GM21576 (cell line): Measurements from ENCODE around the gene TFPI.

Experiments
- ATAC-seq: cut with Tn5 transposase; IDR thresholded peaks from one replicate; pipeline ENCODE4 v1.9.1; 2021; ENCODE audit warnings: mild to moderate bottlenecking, moderate library complexity; ENCODE audit not compliant: unreplicated experiment

TFPI gene

GRCh38 chr2:187470698-187471097 lies 83.5 kb downstream of the TFPI start:
- ATAC-seq: no peak

GRCh38 chr2:187469538-187469937 lies 84.7 kb downstream of the TFPI start:
- no peak for ATAC-seq

- ATAC-seq: no peak
Observed at GRCh38 chr2:187468262-187468661, 86.0 kb downstream of the TFPI start.

GRCh38 chr2:187466129-187466792 lies 88.0 kb downstream of the TFPI start:
- ATAC-seq: no peak

- ATAC-seq: no peak
Observed at GRCh38 chr2:187462839-187463238, 91.4 kb downstream of the TFPI start.

- no peak for ATAC-seq
Observed at GRCh38 chr2:187461294-187462261, 92.7 kb downstream of the TFPI start.

- ATAC-seq: no peak
Observed at GRCh38 chr2:187459256-187459655, 95.0 kb downstream of the TFPI start.

- no peak for ATAC-seq
Observed at GRCh38 chr2:187453078-187453641, 101.1 kb downstream of the TFPI start.

GRCh38 chr2:187451510-187451909 lies 102.7 kb downstream of the TFPI start:
- no peak for ATAC-seq

- no peak for ATAC-seq
Observed at GRCh38 chr2:187447336-187447735, 106.9 kb downstream of the TFPI start.

- no peak for ATAC-seq
Observed at GRCh38 chr2:187446711-187447110, 107.5 kb downstream of the TFPI start.

- ATAC-seq: no peak
Observed at GRCh38 chr2:187445051-187445450, 109.2 kb downstream of the TFPI start.

- no peak for ATAC-seq
Observed at GRCh38 chr2:187442778-187443177, 111.5 kb downstream of the TFPI start.

GRCh38 chr2:187442378-187442777 lies 111.9 kb downstream of the TFPI start:
- no peak for ATAC-seq

GRCh38 chr2:187440101-187440675 lies 114.0 kb downstream of the TFPI start:
- no peak for ATAC-seq

GRCh38 chr2:187438455-187438854 lies 115.8 kb downstream of the TFPI start:
- ATAC-seq: no peak

- ATAC-seq: no peak
Observed at GRCh38 chr2:187435756-187436155, 118.5 kb downstream of the TFPI start.

- no peak for ATAC-seq
Observed at GRCh38 chr2:187435078-187435477, 119.2 kb downstream of the TFPI start.

- ATAC-seq: no peak
Observed at GRCh38 chr2:187434342-187434785, 119.9 kb downstream of the TFPI start.

GRCh38 chr2:187431911-187432310 lies 122.3 kb downstream of the TFPI start:
- ATAC-seq: no peak

- no peak for ATAC-seq
Observed at GRCh38 chr2:187429989-187430388, 124.2 kb downstream of the TFPI start.
